ENCODE results near the gene PDE9A.

Gene PDE9A

DNA sequence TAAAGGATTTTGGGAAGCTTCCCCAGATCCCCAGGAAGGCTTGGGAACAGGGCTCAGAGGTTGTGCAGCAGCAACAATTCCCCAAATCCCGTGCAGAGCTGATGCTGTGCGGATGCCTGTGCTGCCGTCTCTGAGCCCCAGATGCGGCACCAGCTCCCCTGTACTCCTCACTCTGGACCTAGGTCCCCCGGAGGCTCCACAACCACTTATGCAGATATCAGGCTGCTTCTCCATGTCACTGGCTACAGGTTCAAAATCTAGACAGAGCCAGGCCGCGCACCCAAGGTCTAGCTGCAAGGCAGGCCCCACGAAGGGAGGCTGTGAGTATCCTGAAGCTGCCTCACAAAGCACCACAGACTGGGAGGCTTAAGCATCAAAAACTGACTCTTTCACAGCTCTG lies 81.6 kb downstream of the PDE9A start:
- Histone ChIP-seq H3K4me3 (replicated peaks; ENCODE audit: insufficient read depth, low read length) (no peak overlapping the region), H3K27ac (replicated peaks) (no peak overlapping the region), H3K27me3 (ENCODE audit: insufficient read depth, poor library complexity, severe bottlenecking) (no peaks in the 10 kb centered on the region)
- no peak for DNase-seq (ENCODE audit: low read depth in 1 of 2, low spot score in 1 of 2)
- TF ChIP-seq POLR2AphosphoS5 (IDR thresholded peaks at IDR 0.05; ENCODE audit: low read depth) (no peak), SPI1 (IDR thresholded peaks at IDR 0.05; ENCODE audit: borderline replicate concordance, low read depth) (no peak), GABPA (IDR thresholded peaks at IDR 0.05; ENCODE audit: low read depth) (no peak)
- TF ChIP-seq, protein P1, sequence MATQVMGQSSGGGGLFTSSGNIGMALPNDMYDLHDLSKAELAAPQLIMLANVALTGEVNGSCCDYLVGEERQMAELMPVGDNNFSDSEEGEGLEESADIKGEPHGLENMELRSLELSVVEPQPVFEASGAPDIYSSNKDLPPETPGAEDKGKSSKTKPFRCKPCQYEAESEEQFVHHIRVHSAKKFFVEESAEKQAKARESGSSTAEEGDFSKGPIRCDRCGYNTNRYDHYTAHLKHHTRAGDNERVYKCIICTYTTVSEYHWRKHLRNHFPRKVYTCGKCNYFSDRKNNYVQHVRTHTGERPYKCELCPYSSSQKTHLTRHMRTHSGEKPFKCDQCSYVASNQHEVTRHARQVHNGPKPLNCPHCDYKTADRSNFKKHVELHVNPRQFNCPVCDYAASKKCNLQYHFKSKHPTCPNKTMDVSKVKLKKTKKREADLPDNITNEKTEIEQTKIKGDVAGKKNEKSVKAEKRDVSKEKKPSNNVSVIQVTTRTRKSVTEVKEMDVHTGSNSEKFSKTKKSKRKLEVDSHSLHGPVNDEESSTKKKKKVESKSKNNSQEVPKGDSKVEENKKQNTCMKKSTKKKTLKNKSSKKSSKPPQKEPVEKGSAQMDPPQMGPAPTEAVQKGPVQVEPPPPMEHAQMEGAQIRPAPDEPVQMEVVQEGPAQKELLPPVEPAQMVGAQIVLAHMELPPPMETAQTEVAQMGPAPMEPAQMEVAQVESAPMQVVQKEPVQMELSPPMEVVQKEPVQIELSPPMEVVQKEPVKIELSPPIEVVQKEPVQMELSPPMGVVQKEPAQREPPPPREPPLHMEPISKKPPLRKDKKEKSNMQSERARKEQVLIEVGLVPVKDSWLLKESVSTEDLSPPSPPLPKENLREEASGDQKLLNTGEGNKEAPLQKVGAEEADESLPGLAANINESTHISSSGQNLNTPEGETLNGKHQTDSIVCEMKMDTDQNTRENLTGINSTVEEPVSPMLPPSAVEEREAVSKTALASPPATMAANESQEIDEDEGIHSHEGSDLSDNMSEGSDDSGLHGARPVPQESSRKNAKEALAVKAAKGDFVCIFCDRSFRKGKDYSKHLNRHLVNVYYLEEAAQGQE (IDR thresholded peaks at IDR 0.05; ENCODE audit: insufficient replicate concordance, low read depth) = no peak
- TF ChIP-seq, protein P2, sequence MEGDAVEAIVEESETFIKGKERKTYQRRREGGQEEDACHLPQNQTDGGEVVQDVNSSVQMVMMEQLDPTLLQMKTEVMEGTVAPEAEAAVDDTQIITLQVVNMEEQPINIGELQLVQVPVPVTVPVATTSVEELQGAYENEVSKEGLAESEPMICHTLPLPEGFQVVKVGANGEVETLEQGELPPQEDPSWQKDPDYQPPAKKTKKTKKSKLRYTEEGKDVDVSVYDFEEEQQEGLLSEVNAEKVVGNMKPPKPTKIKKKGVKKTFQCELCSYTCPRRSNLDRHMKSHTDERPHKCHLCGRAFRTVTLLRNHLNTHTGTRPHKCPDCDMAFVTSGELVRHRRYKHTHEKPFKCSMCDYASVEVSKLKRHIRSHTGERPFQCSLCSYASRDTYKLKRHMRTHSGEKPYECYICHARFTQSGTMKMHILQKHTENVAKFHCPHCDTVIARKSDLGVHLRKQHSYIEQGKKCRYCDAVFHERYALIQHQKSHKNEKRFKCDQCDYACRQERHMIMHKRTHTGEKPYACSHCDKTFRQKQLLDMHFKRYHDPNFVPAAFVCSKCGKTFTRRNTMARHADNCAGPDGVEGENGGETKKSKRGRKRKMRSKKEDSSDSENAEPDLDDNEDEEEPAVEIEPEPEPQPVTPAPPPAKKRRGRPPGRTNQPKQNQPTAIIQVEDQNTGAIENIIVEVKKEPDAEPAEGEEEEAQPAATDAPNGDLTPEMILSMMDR (IDR thresholded peaks at IDR 0.05; ENCODE audit: insufficient read depth, low read length) = no peak

DNA sequence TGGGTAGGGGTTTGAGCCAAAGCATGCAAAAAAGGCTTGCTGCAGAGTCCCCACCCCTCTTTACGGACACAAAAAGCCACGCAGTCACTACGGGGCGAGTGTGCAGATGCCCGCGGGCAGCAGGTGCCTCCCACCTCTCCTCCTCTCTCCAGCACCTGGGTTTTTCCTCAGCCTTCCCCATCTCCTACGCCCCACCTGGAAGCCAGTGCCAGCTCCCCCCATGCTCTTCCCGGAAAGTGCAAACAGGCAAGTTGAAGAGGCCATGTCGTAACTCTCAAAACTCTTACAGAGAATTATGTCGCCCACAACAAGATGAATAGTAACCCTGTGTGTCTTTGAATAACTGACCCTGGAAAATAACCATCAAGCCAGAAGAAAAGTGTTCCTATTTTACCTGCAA lies 82.5 kb downstream of the PDE9A start:
- TF ChIP-seq, protein P1 (IDR thresholded peaks at IDR 0.05; ENCODE audit: insufficient replicate concordance, low read depth) = no peak
- H3K27ac ChIP-seq (replicated peaks) = no peak overlapping the region
- H3K4me3 ChIP-seq (replicated peaks; ENCODE audit: insufficient read depth, low read length) = no peak overlapping the region
- H3K27me3 ChIP-seq (ENCODE audit: insufficient read depth, poor library complexity, severe bottlenecking) = no peaks in the 10 kb centered on the region
- no peak for DNase-seq (ENCODE audit: low read depth in 1 of 2, low spot score in 1 of 2)

DNA sequence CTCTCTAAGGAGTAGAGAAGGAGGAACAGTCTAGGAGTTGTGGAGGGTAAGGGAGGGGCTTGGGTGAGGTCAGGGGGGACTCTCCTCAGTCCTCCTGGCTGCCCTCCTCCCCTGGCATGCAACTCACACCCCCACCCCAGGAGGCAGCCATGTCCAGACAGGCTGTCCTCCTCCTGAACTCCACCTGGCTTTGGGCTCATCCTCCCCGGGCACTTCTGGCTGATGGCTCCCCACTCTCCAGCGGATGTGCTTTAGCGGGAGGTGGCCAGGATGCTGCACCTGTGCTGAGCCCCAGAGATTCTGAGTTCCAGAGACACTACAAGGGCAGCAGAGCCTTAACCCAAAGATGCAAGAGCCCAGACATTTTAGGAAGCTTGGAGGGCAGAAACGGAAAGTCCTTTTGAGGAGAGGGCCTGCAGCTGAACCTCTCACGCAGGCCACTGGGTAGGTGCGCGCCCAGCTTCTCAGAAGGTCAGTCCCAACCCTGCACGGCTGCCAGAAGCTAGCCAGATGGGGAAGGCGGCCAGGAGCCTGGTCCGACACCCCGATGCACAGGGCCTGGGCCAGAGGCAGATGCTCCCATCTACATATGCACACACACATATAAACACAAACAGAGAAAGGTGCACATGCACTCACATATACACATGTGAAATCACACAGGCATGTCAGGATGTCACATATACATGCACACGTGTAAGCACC lies 83.4 kb downstream of the PDE9A start:
- H3K27ac ChIP-seq (replicated peaks) = no peak overlapping the region

More for the DNA sequence above, 83.4 kb downstream of the PDE9A start:
- Histone ChIP-seq H3K27me3 (ENCODE audit: insufficient read depth, poor library complexity, severe bottlenecking) (no peaks in the 10 kb centered on the region), H3K4me3 (replicated peaks; ENCODE audit: insufficient read depth, low read length) (no peak overlapping the region)
- no peak for DNase-seq (ENCODE audit: low read depth in 1 of 2, low spot score in 1 of 2)
- TF ChIP-seq SPI1 (IDR thresholded peaks at IDR 0.05; ENCODE audit: borderline replicate concordance, low read depth) (no peak), GABPA (IDR thresholded peaks at IDR 0.05; ENCODE audit: low read depth) (no peak), POLR2AphosphoS5 (IDR thresholded peaks at IDR 0.05; ENCODE audit: low read depth) (no peak)
- TF ChIP-seq, protein P2 (IDR thresholded peaks at IDR 0.05; ENCODE audit: insufficient read depth, low read length) = no peak
- TF ChIP-seq, protein P1 (IDR thresholded peaks at IDR 0.05; ENCODE audit: insufficient replicate concordance, low read depth) = no peak
